ENCODE data around the gene B3GAT3. TPM values are rescaled to one million over a fixed set of nuclear protein-coding genes. Genes with fewer than 3 reads are reported as not detected.
"Not testable (repeated sequence)": the region's sequence is repeated elsewhere in the genome, so short reads cannot be mapped to it uniquely, and the experiment has no call there.

Gene B3GAT3
- total RNA-seq, 1 donor from 2014 or later = 91.4 TPM

DNA sequence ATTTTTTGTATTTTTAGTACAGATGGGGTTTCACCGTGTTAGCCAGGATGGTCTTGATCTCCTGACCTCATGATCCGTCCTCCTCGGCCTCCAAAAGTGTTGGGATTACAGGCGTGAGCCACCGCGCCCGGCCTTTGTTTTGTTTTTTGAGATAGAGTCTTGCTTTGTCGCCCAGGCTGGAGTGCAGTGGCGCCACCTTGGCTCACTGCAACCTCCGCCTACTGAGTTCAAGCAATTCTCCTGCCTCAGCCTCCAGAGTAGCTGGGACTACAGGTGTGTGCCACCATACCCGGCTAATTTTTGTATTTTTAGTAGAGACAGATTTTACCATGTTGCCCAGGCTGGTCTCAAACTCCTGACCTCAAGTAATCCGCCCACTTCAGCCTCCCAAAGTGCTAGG, 28.5 kb upstream of the B3GAT3 start:
- DNase-seq; intact Hi-C loops (cut with micrococcal nuclease); H3K27ac Mint-ChIP-seq; H3K9me3 Mint-ChIP-seq; H3K4me3 Mint-ChIP-seq; H3K27me3 Mint-ChIP-seq: not testable (repeated sequence)
- peaks cover 26% of the 10 kb centered on the region for H3K4me1 Mint-ChIP-seq
- H3K36me3 Mint-ChIP-seq (ENCODE audit: low read depth) = peaks cover 24% of the 10 kb centered on the region

DNA sequence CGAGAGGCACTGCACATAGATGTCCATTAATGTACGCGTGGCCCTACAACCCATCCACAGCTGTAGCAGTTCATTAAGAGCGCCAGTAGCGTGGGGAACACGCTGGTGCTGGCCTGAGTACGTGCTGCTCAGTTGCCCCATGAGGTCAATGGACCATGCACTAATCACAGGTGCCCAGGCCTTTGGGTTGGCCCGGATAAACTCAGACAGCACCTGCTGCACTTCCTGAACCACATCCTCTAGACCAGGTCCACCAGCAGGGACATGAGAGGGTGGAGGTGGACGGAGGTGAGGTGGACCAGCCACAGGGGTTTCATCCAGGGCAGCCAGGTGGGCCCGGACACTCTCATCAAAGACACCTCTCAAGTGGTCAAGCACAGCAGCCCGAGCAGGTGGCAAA, 27.7 kb upstream of the B3GAT3 start:
- no peak for DNase-seq
- intact Hi-C loops (cut with micrococcal nuclease) = no loop called here
- H3K27me3 Mint-ChIP-seq = no peaks in the 10 kb centered on the region
- peaks cover 29% of the 10 kb centered on the region for H3K36me3 Mint-ChIP-seq (ENCODE audit: low read depth)
- no peaks in the 10 kb centered on the region for H3K9me3 Mint-ChIP-seq
- no peak overlapping the region for H3K4me3 Mint-ChIP-seq
- peaks cover 30% of the 10 kb centered on the region for H3K4me1 Mint-ChIP-seq
- H3K27ac Mint-ChIP-seq = no peak overlapping the region

DNA sequence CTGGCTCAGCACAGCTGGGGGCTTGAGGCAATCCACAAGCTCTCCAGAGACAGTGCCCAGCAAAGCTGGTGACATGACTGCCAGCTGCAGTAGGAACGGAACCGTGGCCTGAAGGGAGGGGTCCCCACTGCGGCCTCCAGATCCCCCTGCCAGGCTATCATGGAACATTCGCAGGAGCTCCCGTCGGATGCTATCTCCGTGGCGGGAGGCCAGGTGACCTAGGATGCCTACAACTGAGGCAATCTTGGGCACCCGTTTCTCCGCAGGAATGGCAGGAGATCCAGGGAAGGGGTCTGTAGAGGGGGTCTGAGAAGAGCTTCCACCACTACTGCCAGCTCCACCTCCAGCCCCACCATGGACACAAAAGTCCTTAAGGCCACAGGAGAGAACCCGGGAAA, 27.2 kb upstream of the B3GAT3 start:
- H3K27ac Mint-ChIP-seq = no peak overlapping the region
- peaks cover 29% of the 10 kb centered on the region for H3K4me1 Mint-ChIP-seq
- H3K36me3 Mint-ChIP-seq (ENCODE audit: low read depth) = peaks cover 35% of the 10 kb centered on the region
- H3K4me3 Mint-ChIP-seq = no peak overlapping the region
- no peak for DNase-seq
- H3K9me3 Mint-ChIP-seq = no peaks in the 10 kb centered on the region
- intact Hi-C loops (cut with micrococcal nuclease) = no loop called here
- no peaks in the 10 kb centered on the region for H3K27me3 Mint-ChIP-seq

DNA sequence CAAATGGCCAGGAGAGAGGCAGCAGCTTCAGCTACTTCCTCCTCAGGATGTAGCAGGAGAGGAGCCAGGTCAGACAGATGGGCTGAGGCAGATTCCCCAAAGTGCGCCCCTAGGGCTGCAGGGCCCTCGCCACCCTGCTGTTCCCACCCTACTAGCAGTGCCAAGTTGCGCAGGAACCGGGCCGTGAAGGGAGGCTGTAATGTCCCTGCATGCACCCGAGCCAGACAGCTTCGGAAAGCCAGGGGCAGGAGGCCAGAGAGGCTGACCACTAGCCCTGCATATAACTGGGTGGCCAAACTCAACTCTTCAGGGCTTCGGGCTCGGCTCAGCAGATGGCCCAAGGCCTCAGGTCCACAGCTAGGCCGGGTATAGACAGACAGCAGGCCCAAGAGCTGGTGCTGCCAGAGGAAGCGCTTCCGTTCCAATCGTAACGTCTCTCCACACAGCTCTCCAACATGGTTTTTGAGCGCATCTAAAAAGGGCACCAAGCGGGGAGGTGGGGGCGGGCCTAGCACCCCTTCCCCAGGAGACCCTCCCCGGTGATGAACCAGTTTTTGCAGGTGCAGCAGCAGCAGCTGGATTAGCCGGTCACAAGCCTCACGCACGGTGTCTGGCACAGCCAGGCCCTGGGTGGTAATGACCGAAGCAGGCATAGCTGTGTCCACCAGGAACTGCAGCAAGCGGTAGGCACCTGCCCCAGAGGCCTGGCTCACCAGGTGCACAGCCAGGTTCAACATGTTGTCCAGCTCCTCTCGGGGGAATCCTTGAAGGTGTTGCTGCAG, 26.6 kb upstream of the B3GAT3 start:
- H3K9me3 Mint-ChIP-seq = no peaks in the 10 kb centered on the region
- H3K36me3 Mint-ChIP-seq (ENCODE audit: low read depth) = peaks cover 36% of the 10 kb centered on the region
- intact Hi-C loops (cut with micrococcal nuclease) = no loop called here
- no peaks in the 10 kb centered on the region for H3K27me3 Mint-ChIP-seq
- no peak overlapping the region for H3K4me3 Mint-ChIP-seq
- no peak overlapping the region for H3K27ac Mint-ChIP-seq
- no peak for DNase-seq
- peaks cover 26% of the 10 kb centered on the region for H3K4me1 Mint-ChIP-seq

DNA sequence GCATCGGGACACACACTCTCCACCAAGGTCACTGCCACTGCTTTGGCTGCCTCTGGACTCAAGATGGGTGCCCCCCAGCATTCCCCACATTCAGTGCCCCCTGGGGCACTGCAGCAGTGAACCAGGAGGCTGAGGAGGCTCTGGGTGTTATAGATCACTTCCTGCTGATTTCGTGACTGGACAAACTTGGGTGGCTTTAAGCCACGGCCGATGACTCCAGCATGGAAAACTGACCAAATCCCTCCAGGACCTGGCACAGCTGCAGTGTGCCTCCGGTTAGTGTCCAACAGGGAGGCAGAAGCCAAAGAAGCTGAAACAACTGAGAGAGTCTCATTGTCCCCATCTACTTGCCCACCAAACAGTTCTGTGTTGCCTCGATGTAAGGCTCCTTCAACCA, 25.8 kb upstream of the B3GAT3 start:
- no peak overlapping the region for H3K27ac Mint-ChIP-seq
- peaks cover 42% of the 10 kb centered on the region for H3K36me3 Mint-ChIP-seq (ENCODE audit: low read depth)
- no peaks in the 10 kb centered on the region for H3K27me3 Mint-ChIP-seq
- H3K4me1 Mint-ChIP-seq = peaks cover 24% of the 10 kb centered on the region
- no peak overlapping the region for H3K4me3 Mint-ChIP-seq
- intact Hi-C loops (cut with micrococcal nuclease) = loop anchor here (2.0 kb wide), 1 partner anchor 75 kb away; the partner anchor contains the start of gene EEF1G
- no peaks in the 10 kb centered on the region for H3K9me3 Mint-ChIP-seq
- no peak for DNase-seq

DNA sequence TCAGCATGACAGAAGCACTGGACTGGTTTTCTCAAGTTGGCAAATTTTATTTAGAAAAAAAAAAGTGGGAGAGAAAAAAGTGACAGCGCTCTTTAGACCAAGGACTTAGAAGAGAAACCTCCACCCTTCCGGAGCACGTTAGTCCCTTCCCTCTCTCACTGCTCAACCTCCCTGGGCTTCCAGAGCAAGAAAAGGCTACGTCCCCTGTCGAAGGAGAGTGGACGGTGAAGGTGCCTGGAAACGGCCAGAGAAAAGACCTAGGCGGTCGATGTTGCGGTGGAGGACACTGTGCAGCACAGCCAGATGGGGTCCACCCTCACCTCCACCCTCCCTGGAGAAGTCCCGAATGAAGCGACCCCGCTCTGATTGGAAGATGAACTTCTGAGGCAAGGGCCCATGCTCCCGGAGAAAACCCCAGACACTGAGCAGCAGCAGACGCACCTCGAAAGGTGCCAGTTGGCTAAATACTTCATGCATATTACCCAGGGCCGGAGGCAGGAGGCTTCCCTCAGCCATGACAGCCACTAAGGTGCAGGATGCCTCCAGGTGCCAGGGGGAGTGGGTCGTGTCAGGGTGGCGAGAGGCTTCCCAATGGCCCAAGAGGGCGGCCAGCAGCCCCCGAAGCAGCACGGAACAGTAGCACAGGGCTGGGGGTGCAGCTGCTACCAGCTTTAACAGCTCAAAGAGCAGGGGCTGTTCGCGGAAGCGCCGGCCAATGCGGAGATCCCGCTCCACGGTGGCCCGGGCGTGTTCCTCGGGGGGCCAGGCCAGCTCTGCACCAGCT, 25.2 kb upstream of the B3GAT3 start:
- Mint-ChIP-seq H3K4me3 (peak overlapping the region; percentile 99), H3K4me1 (peaks cover 20% of the 10 kb centered on the region), H3K9me3 (no peaks in the 10 kb centered on the region), H3K27me3 (no peaks in the 10 kb centered on the region), H3K27ac (peak overlapping the region; percentile 96), H3K36me3 (ENCODE audit: low read depth) (peaks cover 41% of the 10 kb centered on the region)
- intact Hi-C loops (cut with micrococcal nuclease) = loop anchor here (1.0 to 2.0 kb wide), 6 partner anchors 18 to 81 kb away; partner anchors contain the start of genes C11orf98, CSKMT, EEF1G and ROM1
- no peak for DNase-seq

DNA sequence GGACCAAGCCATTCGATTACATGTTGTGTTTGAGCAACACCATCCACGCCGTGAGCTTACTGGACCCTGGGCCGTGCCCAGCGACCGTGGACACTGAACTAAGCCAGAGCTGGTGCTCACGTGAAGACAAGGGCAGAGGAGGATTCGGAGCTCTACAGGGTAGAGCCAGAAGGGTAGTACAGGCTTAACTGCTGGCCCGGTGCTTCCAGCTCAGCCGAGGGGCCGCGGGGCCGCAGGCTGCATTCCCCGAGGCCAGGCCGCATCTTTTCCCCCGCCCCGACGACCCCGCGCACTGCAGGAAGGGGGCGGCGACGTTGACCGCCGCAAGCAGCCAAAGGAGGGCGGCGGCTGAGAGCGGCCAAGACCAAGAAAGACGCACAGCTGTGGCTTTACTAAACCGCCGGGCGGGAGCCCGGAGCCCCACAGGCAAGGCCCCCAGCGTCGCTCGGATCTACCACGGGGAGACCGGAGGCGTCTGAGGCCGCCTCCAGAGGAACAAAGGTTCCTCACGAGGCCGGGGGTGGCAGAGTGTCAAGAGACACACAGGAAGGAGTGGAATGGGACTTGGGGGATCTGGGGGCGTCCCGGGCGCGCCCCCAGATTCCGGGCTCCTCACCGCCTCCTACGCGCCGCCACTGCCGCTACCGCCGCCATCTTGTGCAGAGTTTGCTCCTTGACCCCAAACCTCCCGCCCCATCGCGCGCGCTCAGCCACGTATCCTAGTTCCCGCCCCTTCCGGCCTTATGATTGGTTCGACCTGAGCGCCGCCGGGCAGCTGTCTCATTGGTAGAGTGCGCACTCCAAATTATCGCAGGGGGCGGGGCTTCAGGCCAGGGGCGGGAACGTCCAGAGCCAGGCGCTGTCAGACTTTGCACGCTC, 24.4 kb upstream of the B3GAT3 start, which contains the start of gene GANAB:
TSS of gene GANAB (minus strand) at position 668 of the 879 bp plus-strand sequence. CDS start at position 654, 14 bp downstream.
- Mint-ChIP-seq H3K27ac (peak within 1 kb of the TSS; percentile 96), H3K4me1 (peaks cover 21% of the 10 kb centered on the region), H3K36me3 (ENCODE audit: low read depth) (peaks cover 44% of the 10 kb centered on the region), H3K9me3 (no peaks in the 10 kb centered on the region), H3K27me3 (no peaks in the 10 kb centered on the region), H3K4me3 (peak within 1 kb of the TSS; percentile 99)
- peak; percentile 99 for DNase-seq
- intact Hi-C loops (cut with micrococcal nuclease) = loop anchor here (1.0 to 2.0 kb wide), 6 partner anchors 19 to 82 kb away; partner anchors contain the start of genes C11orf98, CSKMT, EEF1G and ROM1

DNA sequence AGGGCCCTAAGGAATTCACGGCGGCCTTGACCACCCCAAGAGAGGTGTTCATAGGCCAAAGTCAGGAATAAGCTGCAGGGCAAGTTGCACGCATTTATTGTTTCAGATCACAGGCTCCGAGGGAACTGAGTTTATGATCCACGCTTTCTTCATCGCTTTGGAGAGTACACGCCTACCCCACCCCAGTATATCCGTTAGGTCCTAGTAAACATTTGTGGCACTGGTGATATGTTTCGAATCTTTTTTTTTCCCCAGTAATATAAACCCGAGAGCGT, 23.8 kb upstream of the B3GAT3 start:
- no peak for DNase-seq
- Mint-ChIP-seq H3K4me1 (peaks cover 25% of the 10 kb centered on the region), H3K27me3 (no peaks in the 10 kb centered on the region), H3K27ac (peak overlapping the region; percentile 96), H3K36me3 (ENCODE audit: low read depth) (peaks cover 47% of the 10 kb centered on the region), H3K4me3 (peak overlapping the region; percentile 99), H3K9me3 (no peaks in the 10 kb centered on the region)
- intact Hi-C loops (cut with micrococcal nuclease) = no loop called here

DNA sequence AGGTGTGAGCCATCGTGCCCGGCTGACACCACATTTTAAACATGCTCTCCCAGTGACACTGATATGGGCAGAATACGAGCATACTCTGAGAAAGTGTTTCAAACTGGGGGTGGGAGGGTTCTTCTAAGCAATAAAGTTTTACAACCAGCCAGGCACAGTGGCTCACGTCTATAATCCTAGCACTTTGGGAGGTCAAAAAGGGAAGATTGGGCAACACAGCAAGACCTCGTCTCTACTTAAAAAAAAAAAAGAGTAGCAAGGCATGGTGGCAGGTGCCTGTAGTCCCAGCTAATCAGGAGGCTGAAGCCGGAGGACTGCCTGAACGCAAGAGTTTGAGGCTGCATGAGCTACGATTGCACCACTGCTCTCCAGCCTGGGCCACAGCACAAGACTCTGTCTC, 22.4 kb upstream of the B3GAT3 start:
- intact Hi-C loops (cut with micrococcal nuclease) = no loop called here
- Mint-ChIP-seq H3K27ac (peak overlapping the region; percentile 41), H3K27me3 (no peaks in the 10 kb centered on the region), H3K36me3 (ENCODE audit: low read depth) (peaks cover 47% of the 10 kb centered on the region), H3K4me1 (peaks cover 34% of the 10 kb centered on the region), H3K9me3 (no peaks in the 10 kb centered on the region), H3K4me3 (peak overlapping the region; percentile 30)
- no peak for DNase-seq

DNA sequence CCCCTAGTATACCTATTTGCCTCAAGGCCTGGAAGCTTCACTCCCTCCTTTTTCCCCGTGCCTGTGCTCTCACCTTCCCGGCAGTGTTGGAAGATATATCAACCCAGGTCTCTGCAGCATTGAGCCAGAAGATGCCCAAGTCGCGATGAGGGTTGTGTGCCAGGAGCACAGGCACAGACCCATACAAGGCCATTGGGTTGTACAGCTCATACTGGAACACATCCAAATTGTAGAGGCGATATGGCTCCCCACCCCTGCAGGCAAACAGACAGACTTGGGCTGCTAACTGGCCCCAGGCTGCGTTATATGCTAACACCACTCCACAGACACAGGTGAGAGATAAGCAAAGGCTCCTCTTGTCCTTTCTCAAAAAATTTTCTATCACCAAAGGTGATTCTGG, 10.7 kb upstream of the B3GAT3 start:
- Mint-ChIP-seq H3K27me3 (no peaks in the 10 kb centered on the region), H3K36me3 (ENCODE audit: low read depth) (peaks cover 72% of the 10 kb centered on the region), H3K4me1 (peaks cover 14% of the 10 kb centered on the region), H3K27ac (no peak overlapping the region), H3K9me3 (no peaks in the 10 kb centered on the region), H3K4me3 (no peak overlapping the region)
- DNase-seq = no peak
- intact Hi-C loops (cut with micrococcal nuclease) = no loop called here

DNA sequence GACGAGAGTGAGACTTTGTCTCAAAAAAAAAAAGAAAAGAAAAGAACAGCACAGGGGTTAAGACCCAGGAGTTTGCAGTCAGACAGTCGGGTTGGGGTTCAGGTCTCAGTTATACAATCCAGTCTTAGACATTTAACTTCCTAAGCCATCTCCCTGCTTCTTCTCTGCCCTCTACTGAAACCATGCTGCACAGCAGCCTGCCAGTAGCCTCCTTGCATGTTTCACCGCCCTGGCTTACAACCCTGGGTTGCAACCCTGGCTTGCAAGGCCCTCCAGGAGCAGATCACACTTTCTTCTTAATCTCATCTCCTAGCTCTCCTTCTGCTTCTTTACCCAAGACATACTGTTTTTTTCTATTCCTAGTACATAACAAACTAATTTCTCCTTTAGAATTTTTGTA, 5.9 kb upstream of the B3GAT3 start:
- Mint-ChIP-seq H3K27me3 (no peaks in the 10 kb centered on the region), H3K4me1 (peaks cover 7% of the 10 kb centered on the region), H3K27ac (no peak overlapping the region), H3K36me3 (ENCODE audit: low read depth) (peaks cover 67% of the 10 kb centered on the region), H3K9me3 (no peaks in the 10 kb centered on the region), H3K4me3 (no peak overlapping the region)
- DNase-seq = no peak
- intact Hi-C loops (cut with micrococcal nuclease) = no loop called here

DNA sequence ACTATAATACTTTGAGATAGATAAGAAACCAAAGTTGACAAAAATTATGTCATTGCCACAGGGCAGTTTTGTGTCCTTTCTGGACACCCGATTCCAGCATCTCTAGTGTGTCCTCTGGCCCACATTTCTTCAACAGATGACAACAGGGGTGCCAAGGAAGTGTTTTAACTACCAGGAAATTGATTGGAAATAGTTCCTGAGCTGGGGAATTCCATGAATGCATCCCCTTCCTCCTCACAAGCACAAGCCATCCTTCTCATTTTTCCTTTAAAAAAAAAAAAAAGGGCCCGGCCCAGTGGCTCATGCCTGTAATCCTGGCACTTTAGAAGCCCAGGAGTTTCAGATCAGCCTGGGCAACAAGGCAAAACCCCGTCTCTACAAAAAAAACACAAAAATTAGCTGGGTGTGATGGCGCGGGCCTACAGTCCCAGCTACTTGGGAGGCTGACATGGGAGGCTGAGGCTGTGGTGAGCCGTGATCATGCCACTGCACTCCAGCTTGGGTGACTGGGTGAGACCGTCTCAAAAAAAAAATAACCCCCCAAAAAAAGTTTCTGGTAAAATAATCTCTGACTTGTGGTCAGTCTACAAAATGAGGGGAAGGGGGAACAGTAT, 797 bp upstream of the B3GAT3 start:
- Mint-ChIP-seq H3K27ac (peak overlapping the region; percentile 99), H3K4me1 (peaks cover 25% of the 10 kb centered on the region), H3K36me3 (ENCODE audit: low read depth) (peaks cover 52% of the 10 kb centered on the region), H3K4me3 (peak overlapping the region; percentile 97), H3K27me3 (peaks cover 1% of the 10 kb centered on the region), H3K9me3 (no peaks in the 10 kb centered on the region)
- intact Hi-C loops (cut with micrococcal nuclease) = loop anchor here (1.0 to 2.0 kb wide), 6 partner anchors 10 to 42 kb away; partner anchors contain the start of genes C11orf98, CSKMT, EML3 and GANAB
- no peak for DNase-seq

DNA sequence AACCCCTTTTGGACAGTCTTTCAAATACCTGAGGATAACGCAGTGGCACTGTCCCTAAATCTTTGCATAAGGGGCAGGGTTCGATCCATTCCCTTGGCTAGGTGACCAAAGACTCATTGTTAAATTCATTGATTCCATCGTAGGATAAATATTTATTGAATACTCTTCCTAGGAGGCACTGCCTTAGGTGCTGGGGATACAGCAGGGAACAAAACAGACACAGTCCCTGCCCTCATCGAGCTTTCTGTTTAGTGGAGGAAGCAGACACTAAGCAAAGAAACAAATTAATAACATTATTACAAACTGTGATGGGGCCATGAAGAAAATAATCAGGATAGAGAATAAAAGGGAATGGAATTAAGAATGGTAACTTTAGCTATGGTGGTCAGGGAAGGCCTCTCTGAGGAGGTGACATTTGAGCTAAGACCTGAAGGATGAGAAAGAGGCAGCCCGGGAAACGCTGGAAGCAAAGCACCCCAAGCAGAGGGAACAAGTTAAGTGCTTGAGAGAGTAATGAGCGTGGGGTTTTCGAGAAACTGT, 689 bp downstream of the B3GAT3 start:
- Mint-ChIP-seq H3K4me1 (peaks cover 25% of the 10 kb centered on the region), H3K9me3 (no peaks in the 10 kb centered on the region), H3K27me3 (peaks cover 1% of the 10 kb centered on the region), H3K27ac (peak overlapping the region; percentile 99), H3K36me3 (ENCODE audit: low read depth) (peaks cover 48% of the 10 kb centered on the region), H3K4me3 (peak overlapping the region; percentile 97)
- no peak for DNase-seq
- intact Hi-C loops (cut with micrococcal nuclease) = no loop called here

All from activated CD4-positive, alpha-beta T cell treated with anti-CD3 and anti-CD28 coated beads, Interleukin-2, amount 10 ng/mL, durations not matched to agents 24 days and 14 days (primary cell).